Measurements from ENCODE around the gene GAS7.

- no peak for TF ChIP-seq POLR2A (IDR thresholded peaks at IDR 0.05)
- TF ChIP-seq CTCF (IDR thresholded peaks at IDR 0.05): no peak
Measured at GRCh38 chr17:10118788-10119130, 79.6 kb downstream of the GAS7 start.
